ENCODE results near the gene SAMD8.

DNA sequence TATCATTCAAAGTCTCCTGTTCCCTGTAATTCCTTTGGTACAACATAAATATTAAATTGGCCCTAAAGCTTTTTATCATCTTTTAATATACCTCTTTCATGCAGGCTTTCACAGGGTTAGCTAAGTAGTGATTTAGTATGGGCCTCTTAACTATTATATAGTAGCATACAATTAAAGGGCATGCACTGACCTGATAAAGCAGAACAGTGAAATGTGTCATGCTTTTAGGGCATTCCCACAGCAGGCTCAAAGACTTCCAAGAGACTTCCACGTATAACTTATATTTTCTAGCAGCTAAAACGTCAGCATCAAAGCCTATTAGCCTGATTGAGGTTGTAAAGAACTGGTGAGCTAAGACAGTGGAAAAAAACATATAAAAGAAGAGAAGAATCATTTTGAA is 35.3 kb downstream of the SAMD8 start:
- TF ChIP-seq, protein P1, sequence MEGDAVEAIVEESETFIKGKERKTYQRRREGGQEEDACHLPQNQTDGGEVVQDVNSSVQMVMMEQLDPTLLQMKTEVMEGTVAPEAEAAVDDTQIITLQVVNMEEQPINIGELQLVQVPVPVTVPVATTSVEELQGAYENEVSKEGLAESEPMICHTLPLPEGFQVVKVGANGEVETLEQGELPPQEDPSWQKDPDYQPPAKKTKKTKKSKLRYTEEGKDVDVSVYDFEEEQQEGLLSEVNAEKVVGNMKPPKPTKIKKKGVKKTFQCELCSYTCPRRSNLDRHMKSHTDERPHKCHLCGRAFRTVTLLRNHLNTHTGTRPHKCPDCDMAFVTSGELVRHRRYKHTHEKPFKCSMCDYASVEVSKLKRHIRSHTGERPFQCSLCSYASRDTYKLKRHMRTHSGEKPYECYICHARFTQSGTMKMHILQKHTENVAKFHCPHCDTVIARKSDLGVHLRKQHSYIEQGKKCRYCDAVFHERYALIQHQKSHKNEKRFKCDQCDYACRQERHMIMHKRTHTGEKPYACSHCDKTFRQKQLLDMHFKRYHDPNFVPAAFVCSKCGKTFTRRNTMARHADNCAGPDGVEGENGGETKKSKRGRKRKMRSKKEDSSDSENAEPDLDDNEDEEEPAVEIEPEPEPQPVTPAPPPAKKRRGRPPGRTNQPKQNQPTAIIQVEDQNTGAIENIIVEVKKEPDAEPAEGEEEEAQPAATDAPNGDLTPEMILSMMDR (IDR thresholded peaks at IDR 0.05; ENCODE audit: insufficient read depth, low read length, poor library complexity, severe bottlenecking), result no peak
- no peak for TF ChIP-seq EZH2phosphoT487 (conservative IDR thresholded peaks at IDR 0.05; ENCODE audit: low read length)
